COLO668 (cell line): ENCODE measurements around the gene CDON.

Source experiments
- DNase-seq: peaks from one replicate; lab custom pipeline; 2025; ENCODE audit not compliant: unreplicated experiment; lab: John Stamatoyannopoulos, UW

The CDON gene

DNA sequence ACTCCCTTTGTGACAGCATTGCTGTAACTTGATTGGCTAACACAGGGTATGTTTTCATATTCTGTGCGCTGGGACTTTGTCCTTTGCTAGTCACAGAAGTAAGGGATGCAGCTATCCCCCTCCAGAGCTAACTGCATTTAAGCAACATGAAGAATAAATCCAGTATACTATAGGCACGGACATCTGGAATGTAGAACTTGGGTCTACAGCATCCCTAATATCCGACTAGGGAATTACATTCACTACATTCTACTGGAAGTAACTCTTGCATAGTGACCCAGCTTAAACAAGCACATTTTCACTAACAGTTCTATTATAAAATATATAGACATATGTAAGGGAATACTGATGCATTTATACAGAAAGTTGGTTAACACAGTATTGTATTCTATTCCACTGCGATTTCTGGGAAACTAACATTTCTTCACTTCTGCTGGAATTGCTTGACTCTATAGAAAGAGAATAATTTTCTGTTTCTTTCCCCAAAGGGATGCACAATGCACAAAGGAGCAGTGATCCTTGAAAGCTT, 103.7 kb downstream of the CDON start:
- no peak for DNase-seq

DNA sequence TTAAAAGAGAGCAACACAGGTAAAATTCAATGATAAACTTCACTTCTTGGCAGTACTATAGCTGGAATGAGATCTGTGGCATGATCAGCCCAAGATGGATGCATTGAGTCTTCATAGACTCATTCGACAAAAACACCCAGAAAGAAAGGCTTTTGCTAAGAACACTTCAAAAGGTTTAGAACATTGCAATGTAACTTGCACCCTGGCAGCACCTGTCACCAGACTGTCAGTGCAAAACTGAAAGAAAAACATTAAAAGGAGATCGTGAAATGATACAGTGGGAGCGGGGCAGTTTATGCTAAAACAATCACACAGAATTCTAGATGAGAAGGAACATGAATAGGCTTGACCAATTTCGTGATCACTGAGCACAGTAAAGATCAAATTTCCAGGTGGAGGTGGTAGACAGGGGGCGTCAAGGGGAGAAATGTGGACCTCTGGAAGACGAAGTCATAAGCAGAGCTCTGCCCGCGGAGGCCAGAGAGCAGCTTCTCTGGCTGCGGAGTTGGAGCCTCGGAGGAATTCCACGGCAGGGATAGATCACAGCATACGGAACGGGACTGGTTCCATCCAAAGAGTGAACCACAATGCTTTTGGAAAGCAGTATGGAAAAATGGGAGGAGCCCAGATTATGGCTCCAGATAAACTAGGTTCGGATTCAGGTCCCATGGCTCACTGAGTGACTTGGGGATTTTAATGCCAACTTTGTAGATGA, 104.9 kb downstream of the CDON start:
- DNase-seq: no peak

DNA sequence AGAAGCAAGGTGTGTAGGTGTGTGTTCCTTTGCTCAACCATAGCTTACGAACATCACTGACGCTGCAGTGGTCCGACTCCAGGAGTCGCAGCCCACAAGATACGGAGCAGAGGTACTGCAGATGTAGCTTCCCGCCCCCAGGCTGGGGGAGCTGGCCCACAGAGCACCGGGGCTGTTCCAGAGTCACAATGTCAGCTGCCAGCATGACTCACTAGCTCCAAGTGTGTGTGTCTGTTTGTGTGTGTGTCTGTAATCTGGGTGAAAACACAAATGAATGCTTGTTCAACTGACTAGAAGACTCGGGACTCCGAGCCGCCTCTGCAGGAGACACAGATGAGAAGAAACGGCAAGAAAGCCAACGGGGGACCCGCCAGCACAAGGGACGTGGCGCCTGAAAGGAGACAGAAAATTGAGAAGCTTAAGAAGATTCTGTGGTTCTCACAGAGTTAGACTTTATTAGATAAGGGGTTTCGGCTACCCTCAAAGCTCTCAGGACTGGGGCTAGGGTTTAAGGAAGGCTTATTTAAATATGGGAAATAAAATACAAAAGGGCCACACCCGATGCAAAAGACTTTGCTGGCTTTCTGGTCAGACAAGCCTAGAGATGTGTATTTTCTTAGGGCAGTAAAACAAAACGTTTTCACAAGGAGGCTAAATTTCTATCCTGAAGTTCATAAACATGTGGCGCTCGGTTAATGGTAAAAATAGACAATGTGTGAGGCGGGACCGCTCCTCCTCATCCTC, 106.1 kb downstream of the CDON start:
- DNase-seq: no peak

DNA sequence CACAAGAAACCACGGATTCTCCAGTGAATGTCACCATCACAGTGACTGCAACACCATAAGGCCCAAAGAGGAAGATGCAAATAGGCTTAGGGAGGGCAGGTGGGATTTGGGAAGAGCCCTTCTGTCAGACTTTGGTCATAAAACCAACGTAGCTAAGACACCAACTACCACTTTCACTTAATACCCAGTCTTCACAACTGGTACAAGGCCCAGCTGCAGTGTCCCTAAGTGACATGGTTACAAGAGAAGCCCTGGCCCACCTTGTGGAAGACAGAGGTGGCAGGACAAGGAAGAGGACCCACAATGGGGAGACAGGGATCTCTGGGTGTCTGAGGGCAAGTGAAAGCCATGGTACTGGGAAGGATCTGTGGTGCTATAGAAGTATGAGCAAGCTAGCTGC, 106.8 kb downstream of the CDON start:
- no peak for DNase-seq

DNA sequence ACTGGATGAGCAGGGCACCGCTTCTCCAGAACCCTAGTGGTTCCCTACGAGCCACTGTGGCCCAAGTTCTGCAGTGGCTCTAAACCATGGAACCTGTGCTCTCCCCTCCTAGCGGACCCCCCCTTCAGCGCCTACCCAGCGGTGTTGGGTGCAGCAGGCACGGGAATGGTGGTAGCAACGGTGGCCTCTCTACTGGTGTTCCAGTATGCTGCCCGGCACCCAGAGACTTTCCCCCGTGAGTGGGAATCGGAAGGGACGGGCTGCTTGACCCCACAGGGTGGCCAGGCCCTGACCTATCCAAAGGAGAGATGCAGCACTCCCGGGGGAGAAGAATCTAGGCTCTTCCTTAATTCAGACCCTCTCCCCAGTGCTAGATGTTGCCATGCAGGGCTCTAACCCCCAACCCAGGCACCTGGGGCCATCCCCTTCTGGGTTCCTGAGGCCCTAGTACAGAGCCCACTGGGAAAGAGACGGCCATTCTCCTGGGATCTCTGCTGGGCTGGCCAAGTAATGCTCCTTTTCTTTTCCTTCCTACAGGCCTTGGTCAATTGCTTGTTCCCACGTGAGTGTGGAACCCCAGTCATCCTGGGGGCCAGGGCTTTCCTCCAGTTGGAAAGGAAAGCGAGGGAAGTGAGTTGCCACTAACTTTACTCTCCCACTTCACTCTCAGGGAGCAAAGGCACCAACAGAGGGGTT, 107.6 kb downstream of the CDON start:
- no peak for DNase-seq

DNA sequence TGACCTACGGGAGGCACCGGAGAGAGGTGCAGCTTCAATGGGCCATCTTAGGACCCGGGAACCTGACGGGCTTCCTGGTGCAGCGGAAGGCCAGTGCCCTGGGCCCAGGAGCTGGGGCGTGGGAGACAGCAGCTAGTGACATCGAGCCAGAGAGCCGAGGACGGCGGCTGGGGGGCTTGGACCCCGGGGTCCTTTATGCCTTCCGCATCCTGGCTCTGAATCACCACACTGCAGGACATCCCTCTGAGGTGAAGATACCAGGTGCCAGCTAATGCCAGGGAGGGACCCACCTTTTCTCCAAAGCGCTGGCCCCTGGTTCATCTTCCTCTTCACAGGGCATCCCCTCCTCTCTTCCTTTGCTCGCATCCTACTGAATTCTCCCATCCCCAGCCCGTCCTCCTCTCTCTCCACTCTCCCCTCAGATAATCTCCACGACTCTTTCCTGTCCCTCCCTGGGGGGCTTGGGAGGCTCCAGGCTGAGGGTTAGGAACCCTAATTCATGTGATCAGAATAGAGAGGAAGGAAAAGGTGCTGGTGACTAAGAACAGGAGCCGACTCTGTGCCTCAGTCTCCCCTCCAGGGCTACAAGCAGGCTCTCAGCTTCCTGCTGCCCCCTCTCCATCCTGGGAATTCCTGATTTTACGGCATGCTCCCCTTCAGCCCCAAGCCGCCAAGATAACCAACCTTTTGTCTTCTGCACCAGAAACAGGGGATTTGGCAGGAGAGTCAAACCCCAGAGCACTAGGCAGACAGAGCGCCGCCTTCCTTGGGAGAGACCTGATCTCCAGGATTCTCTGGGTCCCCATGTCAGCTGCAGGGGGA, 108.3 kb downstream of the CDON start:
- no peak for DNase-seq

DNA sequence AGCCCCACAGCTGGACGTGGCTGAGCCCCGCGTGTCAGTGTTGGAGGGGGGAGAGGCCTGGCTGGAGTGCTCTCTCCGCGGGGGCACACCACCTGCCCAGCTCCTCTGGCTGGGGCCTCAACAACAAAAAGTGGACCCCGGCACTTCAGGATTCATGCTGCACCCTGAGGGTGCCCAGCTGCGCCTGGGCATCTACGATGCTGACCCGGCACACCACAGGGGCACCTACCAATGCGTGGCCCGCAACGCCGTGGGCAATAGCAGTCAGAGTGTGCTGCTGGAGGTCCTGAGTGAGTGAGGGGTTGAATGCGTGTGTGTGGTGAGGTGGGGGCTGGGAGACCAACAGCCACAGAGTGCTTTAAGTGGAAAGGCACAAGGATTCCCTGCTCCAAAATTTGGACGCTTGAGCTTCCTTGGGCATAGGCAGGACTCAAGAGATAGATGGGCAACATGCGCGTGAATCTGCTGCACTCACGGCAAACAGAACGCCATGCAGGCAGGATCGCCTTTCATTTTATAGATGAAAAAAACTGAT, 109.2 kb downstream of the CDON start:
- no peak for DNase-seq

DNA sequence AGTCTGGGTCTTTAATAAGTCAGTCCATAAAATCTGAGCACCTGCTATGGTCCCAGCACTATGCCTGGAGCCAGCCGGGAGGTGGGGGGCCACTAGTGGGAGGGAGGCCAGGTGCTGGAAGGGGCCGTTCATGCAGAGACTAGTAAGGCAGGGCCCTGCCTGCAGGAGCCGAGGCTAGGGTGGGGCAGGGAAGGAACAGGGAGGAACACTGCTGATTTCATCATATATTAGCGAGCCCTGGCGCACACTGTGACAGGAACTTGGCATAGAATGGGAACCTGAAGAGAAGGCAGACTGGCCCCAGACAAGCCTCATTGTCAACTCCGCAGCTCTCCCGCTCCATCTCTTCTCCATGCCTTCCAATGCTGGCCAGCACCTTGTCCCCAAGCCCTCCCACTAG, 109.7 kb downstream of the CDON start:
- DNase-seq: no peak

DNA sequence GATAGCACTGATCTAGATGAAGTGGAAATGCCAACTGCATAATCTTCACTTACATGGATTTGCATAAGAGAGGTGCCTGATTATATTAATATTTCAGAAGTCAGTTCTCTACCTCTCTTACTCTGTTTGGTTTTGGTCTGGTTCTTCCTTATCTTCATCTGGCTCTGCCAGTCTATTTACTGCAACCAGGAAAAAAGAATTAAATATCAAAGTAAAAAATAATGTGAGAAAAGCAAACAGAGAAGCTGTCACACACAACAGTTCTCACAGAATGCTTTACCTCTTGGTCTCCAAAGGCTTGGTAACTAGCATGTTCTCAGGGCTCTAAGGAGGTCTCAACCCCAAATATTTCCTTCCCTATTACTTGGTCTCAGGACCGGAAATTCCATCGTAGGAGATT, 110.1 kb downstream of the CDON start:
- no peak for DNase-seq

DNA sequence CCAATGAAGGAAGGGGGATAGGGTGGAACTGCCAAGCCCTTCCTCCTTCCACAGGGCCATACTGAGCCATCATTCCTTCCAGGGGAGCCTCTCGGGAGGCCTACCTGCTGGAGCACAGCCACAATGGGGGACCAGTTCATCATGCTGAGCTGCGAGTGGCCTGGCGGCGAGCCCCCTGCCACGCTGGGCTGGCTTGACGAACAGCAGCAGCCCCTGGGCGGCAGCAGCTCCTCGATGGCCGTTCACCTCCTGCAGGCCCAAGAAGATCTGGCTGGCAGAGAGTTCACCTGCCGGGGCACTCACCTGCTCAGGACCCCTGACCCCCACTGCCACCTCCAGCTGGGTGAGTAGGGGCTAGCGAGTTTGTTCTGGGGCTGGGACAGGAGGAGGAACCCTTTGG, 110.9 kb downstream of the CDON start:
- no peak for DNase-seq

DNA sequence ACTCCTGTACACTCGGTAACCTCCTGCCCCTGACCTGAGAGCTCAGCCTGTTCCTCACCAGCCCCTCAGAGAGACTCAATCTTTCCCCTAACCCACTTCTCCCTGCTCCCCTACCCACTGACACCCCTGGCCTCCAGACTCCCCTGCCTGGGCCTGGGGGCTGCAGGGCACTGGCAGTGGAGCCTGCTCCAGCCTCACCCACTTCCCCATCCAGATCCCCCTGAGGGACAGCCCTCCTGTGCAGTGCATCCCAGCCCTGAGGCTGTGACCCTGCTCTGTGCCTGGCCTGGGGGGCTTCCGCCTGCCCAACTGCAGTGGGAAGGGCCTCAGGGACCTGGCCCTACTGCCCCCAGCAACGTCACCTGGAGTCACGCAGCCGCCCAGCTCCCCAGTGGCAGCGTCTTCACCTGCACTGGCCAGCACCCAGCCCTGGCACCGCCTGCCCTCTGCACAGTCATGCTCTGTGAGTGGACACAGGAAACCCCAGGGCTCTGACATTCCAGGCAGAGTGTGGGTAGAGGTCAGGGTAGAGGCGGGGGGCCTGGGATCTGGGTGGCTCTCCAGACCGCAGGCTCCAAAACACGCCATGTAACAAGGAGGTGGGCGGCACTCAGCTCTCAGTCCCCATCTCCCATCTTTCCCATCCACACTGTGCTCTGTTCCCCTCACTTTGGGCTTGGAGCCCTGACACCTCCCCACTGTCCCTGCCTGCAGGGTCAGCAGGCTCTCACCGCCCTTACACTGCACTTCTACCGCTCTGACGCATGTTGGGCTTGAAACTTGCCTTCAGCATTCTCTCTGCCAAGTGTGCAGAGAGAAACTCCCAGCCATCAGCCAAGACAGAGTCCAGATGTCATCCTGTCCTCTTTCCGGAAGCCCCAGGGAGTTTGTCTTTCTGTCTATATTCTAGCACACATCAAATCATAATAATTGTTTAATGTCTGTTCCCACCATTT, 111.7 kb downstream of the CDON start:
- DNase-seq: no peak

DNA sequence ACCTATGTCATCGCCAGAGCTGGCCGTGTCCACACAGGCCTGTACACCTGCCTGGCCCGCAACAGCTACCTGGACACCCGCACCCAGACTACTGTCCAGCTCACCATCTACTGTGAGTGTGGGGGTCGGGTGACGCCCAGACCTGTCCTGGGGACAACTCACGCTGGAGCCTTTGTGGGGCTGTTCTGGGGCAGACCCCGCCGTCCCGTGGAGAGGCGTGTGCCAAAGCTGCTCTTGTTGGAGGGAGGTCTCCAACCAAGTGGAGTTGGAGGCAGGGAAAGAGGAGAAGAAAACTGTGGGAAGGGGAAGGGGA, 112.5 kb downstream of the CDON start:
- DNase-seq: no peak

DNA sequence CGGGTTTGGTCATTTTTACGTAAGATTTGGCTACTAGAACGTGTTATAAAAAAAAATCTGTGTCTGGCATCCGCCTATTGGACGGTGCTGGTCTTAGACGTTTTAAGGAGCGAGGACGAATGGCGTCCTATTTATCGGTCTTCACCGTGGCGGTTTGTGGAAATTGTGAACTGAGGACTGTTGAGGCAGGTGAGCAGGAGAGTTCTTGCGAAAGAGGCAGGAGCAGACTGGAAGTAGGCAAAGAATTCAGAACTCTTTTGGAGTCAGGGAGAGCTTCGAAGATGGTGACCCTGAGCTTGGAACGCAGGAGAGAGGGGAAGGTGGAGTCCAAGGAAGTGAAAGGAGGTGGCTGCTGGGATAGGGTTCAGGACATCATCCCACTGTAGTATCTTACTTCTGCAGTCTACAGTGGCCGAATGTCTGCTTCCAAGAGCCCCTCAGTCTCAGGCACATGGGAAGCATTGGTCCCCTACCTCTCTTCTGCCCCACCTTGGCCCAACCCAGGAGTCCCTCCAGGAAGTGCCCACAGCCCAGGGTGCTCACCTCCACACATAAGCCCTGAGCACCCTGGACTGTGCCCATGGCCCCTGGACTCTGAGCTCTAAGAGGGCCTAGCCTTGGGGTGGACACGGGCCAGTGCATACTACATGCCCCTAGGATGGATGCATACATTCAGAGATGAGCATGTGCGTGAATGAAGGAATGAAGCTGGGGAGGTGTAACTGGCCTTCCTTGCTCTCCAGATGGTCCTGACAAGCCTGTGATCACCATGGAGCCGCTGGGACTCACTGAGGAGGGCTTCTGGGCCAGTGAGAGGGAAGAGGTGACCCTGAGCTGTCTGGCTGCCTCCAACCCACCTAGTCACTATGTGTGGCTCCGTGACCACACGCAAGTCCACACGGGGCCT, 113.1 kb downstream of the CDON start:
- no peak for DNase-seq

DNA sequence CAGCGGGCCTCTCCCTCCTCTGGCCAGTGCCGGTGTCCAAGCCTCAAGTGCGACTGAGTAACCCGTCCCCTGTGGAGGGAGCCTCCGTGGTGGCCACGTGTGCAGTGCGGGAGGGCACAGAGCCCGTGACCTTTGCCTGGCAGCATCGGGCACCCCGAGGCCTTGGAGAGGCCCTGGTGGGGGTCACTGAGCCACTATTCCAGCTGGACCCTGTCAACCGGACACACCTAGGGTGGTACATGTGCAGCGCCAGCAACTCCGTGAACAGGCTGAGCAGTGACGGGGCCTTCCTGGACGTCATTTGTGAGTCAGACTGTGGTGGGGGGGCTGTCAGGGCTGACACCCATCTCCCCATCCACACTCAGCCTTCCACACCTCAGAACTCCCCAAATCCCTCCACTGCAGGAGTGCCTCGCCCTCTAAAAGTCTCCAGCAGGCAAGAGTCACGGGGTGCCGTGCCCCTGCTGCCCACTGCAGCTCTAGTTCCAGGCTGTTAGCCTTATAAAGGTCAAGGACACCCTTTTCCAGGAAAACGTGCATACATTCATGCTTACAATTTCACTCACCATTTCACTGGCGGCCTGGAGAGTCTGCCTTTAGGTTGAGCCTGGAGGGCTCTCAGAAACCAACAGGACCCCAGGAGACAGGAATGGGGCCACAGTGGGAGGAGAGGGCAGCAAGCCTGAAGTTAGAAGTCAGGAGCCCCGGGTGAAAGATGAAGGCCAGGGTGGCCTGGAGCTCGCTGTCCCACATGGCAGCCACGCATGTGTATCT, 114.2 kb downstream of the CDON start:
- DNase-seq: no peak

DNA sequence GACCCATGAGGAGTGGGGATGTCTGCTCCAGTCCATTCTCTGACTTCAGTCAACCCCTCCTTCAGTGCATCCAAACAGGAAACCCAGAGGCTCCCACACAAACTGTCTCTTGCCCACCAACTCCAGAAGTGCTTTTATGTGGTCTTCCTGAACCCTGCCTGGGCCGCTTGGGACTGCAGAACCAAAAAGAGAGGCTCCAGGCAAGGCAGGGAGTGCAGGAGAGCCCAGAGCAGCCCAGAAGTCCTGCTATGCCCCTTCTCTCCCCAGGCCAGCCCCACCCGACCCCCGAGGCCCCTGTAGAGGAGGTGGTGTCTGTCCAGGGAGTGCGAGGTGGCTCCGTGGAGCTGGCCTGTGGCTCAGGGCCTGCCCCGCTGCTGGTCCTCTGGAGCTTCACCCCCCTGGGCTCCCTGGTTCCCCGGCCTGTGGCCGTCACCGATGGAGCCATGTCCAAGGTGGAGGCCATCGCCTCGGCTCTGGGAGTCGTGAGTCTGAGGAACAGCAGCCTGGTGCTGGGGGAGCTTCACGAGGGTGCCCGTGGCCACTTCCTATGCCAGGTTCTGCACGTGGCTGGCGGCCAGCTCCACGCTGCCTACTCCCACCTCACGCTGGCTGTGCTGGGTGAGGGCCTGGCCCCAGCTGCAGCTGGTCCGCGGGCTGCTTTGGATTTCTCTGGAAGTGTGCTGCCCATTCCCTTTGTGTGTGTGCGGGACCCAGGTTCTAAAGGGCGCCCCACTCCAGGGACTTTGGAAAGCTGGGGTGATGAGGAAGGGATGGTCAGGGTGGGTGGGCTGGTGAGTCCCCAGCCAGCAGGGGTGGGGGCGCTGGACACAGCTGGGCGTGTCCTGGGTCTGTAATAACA, 115.0 kb downstream of the CDON start:
- no peak for DNase-seq

DNA sequence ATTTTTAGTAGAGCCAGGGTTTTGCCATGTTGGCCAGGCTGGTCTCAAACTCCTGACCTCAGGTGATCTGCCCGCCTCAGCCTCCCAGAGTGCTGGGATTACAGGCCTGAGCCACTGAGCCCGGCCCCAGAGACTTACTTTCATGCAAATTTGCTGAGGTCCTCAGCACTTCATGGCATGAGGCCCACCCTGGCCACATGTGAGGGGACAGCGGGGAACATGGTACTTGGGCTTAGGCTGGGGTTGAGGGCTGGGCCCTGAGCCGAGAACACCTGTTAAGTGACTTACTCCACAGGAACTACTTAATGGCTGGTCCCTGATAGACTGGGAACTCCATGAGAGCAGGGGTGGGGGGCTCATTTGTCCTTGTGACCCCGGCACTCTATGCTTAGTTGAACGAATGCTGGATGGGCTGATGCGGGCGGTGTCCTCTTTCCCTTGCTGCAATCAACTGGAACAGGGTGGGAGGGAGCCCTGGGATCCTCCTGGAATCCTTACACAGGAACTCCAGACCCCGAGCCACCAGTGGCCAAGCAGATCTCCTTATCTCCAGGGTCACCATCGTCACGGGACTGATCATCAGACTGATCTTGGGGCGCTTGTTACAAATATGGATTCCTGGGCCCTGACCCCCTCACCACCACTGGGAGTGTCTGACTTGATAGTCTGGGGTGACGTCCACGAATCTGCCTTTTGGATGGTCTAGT, 115.8 kb downstream of the CDON start:
- DNase-seq: no peak
